HK-2 (cell line): ENCODE data around the gene CPSF7.

Source experiments
- DNase-seq: peaks from one replicate; pipeline ENCODE4 v3.0.0-alpha.2; 2018; ENCODE audit not compliant: unreplicated experiment

CPSF7 gene

DNA sequence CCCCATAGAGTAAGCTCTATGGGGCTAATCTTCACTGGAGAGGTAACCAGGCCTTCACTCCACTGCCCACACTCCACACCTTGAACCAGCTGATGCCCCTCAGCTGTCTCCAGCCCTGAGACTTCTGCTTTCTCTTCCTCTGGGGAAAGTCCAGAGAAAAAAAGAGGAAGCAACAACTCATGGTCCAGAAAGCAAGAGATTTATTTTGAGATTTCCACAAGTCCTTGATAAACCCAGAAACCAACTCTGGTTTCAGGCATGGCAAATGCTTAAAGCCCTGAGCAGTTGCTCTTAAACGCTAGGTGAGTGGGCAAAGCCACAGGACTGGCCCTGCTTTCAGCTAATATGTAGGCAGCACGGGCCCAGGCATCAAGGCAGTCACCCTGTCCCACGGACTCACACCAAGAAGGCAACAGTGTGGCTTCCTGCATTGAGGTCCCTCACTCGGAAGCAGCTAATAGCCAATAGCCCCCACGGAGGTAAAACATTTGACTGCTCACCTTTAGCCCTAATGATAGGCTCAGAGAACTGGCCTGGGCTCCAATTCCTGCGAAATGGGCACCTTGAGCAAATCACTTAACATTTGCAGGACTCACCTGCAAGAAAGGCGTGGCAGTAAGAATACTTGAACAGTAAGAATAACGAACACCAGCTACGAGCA, 72.4 kb downstream of the CPSF7 start:
- no peak for DNase-seq

DNA sequence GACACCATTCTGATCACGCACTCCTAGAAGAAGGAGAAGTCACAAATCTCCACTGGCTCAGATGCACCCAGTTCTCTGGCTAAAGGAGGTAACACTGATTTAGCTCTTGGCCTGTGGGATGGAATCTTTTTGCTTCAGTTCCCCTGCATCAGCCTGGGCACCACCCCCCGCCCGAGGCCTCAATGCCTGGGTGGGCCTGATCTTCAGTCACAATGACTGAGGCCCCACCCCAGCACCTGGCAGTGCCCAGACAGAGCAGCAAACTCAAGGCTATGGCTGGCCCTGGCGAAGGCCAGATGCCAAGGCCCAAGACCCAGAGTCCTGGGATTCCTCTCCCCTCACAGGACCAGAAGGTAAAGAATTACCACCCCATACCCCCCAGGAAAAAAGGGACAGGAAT, 73.1 kb downstream of the CPSF7 start:
- DNase-seq = no peak

DNA sequence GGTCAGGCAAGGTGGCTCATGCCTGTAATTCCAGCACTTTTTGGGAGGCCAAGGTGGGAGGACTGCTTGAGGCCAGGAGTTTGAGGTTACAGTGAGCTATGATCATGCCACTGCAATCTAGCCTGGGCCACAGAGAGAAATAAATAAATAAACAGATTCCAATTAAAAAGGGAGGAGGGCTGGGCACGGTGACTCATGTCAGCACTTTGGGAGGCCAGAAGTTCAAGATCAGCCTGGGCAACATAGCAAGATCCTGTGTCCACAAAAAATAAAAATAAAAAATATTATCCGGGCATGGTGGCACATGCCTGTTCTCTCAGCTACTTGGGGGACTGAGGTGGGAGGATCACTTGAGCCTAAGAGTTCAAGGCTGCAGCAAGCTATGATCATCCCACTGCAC, 75.6 kb downstream of the CPSF7 start:
- DNase-seq = no peak

DNA sequence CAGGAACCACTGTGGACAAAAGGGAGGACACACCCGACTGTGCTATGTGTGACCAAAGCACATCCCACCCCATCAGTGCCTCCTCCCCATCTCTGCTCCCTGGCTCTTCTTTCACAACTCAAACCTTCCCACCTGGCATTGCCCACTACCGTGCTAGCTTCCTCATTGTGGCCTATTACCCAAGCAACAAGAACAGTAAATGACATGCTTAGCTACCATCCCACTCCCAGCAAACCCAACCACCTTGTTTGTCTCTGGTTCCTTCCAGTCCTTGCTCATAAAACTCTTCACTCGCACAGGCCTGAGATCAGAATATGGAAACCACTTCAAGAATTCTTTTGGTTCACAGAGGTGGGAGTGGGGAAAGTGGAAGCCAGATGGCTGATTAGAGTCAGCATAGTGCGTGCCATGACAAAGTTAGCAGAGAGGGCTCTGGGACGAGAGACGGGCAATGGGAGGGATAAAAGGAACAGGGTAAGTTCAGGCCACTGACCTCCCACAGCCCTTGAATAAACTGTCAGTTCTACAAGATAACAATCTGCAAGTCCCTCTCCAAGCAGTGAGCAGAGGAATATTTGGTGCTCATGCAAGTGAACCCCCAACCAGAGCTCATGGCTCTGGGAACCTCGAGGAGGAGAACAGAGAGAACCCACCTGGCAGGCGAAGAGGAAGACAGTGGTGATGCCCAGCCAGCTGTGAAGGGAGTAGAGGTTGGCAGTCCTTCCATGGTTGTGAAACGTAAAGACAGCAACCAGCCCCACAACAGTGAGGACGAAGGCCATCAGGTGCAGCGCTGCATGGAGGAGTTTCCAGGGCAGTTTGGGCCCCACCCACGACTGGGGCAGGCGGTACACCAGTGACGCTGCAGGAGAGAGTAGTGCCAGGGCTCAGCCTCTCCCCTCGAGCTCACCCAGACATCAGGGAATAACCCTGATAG, 76.4 kb downstream of the CPSF7 start:
- no peak for DNase-seq
